Stimulated activated CD4-positive, alpha-beta T cell treated with anti-CD3 and anti-CD28 coated beads, Interleukin-4, amount 100 ng/mL, for 24 hours (primary cell): ENCODE measurements around the gene PROSER2.

Source experiments
- DNase-seq: peaks from one replicate; pipeline ENCODE4 v3.0.0-alpha.2; 2020

The PROSER2 gene, protein sequence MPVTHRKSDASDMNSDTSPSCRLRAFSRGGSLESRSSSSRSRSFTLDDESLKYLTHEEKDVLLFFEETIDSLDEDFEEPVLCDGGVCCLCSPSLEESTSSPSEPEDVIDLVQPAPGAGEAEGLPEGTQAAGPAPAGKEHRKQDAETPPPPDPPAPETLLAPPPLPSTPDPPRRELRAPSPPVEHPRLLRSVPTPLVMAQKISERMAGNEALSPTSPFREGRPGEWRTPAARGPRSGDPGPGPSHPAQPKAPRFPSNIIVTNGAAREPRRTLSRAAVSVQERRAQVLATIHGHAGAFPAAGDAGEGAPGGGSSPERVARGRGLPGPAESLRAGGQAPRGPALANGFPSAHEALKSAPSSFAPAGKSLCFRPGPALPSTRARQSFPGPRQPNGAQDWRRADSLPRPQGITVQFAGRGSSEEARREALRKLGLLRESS

GRCh38 chr10:11823122-11823988 lies at the start of gene PROSER2:
Gene PROSER2, plus strand, starts transcription at chr10:11823356. Its CDS starts 28,722 bp downstream, at chr10:11852078.
- DNase-seq = peak; percentile 23

DNA sequence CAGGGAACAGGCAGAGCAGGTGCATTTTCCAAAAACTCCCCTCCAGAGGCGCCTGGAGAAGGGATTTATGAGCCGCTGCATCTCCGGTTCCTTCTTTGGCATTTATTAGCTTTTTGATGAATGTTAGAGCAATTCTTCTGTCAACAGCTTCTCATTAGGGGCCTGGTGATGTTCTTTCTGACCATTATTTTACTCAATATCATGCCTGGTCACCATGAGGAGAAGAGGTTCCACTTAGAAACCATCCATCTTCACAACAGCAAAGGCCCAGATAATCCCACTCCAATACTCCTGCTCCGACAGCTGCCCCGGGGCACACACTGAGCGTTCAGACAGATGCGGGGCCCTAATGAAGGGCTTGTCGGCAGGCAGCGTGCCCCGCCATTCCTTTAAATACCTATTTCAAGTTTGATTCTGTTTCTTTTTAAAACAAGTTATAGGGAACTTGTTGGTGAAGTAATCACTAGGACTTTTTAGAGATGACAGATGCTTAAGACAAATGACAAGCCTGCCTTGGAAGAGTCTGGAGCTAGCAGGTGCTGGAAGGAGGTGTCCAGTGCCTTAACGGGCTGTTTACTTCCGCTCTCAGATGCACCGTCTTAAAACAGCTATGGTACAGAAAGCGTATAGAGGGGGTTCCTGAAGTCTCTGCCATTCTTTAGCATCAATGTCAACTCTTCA lies 49.3 kb upstream of the PROSER2 start:
- no peak for DNase-seq

GRCh38 chr10:11775412-11775811 lies 47.7 kb upstream of the PROSER2 start:
- no peak for DNase-seq

DNA sequence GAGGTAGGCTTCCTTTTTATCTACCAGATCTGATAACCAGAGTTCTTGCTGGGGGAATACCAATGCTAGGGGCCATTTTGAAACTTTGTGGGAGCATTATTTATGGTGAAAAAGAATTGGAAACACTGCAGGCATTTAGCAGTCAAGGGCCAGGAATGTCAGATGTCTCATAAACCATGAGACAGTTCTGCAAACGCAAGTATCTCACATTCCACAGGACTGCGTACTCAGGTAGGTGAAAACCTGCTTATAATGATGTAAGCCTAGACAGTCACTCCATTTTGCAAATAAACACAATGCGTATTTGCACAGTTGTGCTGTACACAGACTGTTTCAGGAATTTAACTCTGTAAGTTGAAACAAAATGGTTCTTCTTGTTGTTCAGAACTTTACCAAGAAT lies 47.1 kb upstream of the PROSER2 start:
- DNase-seq = no peak

- DNase-seq = no peak
These were observed 42.0 kb upstream of the PROSER2 start for GRCh38 chr10:11781114-11781513.

DNA sequence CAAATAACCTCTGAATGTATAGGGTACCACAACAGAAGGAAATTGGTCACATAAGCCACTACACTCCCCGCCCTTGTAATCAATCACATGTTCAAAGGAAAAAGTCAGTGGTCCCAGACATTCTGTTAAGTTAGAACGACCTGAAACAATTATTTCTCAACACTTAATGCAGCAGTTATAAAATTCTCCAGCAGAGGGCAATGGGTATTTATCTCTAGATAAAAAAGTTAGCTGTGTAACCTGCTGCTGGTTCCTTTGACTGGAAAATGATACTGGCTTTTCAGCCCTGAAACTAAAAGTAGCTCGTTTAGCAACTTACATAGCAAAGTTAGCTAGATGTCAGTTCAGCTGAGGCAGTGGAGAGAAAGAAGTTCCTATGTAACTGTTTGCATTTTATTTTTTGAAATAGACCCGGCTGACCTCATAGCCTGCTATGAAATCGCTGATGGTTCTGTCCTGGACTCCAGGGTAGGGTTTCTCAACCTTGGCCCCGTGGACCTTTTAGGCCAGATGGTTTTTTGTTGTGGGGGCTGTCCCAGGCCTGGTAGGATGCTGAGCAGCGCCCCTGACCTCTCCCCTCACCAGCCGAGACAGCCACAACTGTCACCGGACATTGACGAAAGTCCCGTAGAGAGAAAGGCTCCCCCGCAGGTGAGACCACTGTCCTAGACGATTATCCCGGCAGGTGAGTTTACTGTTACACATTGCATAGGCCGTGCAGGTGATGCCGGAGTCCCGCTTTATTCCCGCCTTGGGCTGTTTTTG lies 40.2 kb upstream of the PROSER2 start:
- DNase-seq = no peak

GRCh38 chr10:11783558-11783865 lies 39.6 kb upstream of the PROSER2 start:
- no peak for DNase-seq

GRCh38 chr10:11787374-11787773 lies 35.8 kb upstream of the PROSER2 start:
- no peak for DNase-seq

DNA sequence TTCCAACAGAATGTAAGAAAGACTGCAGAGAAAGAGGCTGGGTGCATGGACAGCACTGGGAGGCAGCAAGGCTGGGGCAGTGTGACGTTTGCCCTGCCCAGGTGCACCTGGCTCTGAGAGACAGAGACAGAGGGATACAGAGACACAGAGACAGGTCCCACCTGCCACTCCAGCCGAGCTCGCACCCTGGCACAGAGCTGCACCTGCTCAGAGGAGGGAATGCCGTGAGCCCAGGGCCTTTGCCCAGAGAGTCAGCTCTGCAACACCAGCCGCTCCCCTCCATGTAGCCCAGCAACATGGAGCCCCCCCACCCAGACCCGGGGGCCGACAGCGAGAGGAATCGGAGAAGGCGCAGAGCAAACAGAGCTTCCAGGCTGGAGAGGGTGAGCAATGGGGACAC lies 35.3 kb upstream of the PROSER2 start:
- no peak for DNase-seq

DNA sequence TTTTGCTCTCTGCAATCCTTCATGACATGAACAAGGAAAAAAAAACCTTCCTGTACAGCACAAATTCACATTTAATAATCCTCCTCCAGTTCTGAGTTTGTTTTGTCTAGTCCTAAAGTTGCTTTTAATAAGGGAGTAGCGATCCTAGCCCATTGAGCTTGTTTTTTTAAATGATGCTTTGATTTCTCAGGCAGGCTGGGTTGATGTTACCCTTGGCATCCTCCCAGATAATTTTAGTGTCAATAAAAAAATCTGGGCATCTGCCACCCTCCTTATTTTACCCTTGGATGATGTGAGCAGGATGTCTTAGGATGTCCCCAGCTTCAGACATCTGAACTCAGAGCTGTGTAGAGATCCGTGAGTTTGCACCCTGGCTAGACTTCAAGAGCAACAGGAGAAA lies 33.9 kb upstream of the PROSER2 start:
- no peak for DNase-seq

GRCh38 chr10:11789956-11790355 lies 33.2 kb upstream of the PROSER2 start:
- no peak for DNase-seq

- DNase-seq = no peak
These were observed 29.2 kb upstream of the PROSER2 start for GRCh38 chr10:11793762-11794479.

DNA sequence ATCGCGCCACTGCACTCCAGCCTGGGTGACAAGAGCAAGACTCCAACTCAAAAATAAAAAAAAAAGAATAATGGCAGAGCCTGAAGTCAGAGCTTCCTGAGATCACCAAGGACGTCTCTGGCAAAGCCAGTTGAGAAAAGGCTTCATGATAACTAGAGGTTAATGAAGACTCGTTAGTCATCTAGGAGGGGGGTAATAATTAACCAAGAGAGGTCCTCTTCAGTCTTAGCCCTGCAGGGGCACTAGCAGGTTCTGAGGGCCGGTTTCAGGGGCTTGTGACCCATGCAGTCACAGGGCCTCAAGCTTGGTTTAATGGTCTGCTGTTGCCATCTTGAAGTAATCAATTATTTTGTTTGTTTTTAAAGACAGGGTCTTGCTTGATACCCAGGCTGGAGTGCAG lies 28.6 kb upstream of the PROSER2 start:
- DNase-seq = no peak

DNA sequence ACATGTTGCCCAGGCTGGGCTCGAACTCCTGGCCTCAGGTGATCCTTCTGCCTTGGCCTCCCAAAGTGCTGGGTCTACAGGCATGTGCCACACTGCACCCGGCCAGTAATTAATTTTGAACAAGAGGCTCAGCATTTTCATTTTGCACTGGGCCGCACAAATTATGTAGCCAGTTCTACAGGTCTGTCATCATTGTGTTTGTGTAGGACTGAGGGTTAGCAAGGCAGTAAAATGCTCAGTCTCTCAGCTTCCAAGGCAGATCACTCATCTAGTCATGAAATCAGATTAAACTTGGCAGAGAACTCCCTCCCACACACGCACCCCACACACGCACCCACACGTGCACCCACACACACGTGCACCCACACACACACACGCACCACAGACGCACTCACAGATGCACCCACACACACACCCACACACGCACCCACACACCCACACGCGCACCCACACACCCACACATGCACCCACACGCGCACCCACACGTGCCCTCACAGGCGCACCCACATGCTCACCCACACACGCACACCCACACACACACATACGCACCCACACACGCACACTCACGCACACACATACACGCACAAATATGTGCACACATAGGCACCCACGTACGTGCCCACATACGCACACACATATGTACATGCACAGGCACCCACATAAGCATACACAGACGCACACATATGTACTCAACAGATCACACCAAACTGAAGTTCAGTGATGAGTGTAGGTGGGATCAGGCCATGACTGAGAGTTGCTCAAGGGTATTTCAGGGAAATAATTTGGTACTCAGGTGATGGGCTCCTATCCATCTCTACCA lies 27.8 kb upstream of the PROSER2 start:
- DNase-seq = no peak

GRCh38 chr10:11796474-11796873 lies 26.7 kb upstream of the PROSER2 start:
- no peak for DNase-seq

- no peak for DNase-seq
These were observed 25.9 kb upstream of the PROSER2 start for GRCh38 chr10:11797281-11797680.

DNA sequence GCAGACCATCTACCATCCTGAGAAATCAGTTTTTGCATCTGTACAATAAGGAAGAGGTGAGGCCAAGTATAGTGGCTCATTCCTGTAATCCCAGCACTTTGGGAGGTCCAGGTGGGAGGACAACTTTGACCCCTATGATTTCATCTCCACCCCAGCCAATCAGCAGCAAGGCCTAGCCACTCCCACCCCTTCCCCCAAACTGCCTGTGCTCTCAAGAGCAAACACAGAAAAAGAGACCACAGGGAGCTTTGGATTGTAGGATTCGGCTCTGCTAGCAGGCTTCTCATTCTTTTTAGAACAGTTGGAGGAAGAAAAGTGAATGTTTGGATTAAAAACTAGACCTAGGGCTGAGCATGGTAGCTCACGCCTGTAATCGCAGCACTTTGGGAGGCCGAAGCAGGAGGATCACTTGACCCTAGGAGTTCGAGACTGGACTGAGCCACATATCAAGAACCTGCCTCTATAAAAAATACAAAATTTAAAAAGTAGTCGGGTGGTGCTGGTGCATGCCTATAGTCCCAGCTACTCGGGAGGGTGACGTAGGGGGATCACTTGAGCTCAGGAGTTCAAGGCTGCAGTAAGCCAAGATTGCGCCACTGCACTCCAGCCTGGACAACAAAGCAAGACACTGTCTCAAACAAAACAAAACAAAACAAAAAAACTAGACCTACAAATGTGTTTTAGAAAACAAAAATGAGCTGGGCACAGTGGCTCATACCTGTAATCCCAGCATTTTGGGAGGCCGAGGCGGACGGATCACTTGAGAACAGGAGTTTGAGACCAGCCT lies 25.1 kb upstream of the PROSER2 start:
- DNase-seq = no peak

GRCh38 chr10:11798845-11799735 lies 24.1 kb upstream of the PROSER2 start:
- DNase-seq = no peak

DNA sequence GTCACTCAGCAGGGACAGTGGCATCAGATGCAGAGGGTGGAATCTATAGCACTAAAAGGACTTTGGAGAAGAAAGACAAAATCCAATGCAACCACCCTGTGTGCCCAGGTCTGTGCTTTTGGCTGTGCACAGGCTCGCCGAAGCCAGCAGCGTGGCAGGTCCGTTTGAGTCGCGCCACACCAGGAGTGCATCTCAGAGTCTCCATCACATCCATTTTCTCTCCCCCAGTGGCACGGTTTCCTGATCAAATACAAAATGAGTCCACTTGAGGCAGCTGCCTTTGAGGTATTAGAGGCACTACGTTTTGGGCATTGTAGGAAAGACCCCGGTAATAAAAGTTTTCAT lies 23.4 kb upstream of the PROSER2 start:
- no peak for DNase-seq
